Camera-type eye (tissue), 1 donor: Measurements from ENCODE around the gene SERPINE3. TPM values are rescaled to one million over a fixed set of nuclear protein-coding genes. Genes with fewer than 3 reads are reported as not detected.

ENCODE experiments used
- total RNA-seq: library from RNA; depleted of rRNA; stranded (reverse); fragments of >200 nt; gene quantifications from one replicate; pipeline ENCODE4 v1.2.3, GENCODE V29; 2014

Gene SERPINE3
- 9.9 TPM for total RNA-seq

DNA sequence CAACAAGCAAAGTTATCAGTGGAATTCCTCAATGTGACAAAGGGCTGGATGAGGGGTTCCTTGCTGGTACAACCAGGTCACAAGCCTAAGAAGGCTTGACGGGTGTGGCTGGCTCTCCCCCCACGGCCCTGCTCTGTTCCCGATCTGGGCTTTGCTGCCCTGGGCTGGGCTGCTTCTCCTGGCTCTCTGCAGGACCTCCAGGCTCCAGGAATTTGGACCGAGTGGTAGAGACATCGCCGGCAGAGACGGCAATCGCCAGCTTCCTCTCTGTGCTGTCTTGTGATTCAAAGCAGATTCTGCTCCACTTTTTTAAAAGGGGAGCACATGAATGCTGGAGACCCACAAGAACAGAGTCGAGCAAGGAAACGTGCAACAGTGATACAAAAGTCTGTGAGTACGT is at the start of gene SERPINE3:
Gene SERPINE3 (plus strand): TSS at position 338 of the 400 bp plus-strand sequence. CDS start 1,401 bp downstream, outside the sequence.

Other genes with a start within 250 kb of the SERPINE3 start
- not detected for gene C13orf42, start 228.4 kb upstream of the SERPINE3 start, total RNA-seq
- gene FAM124A, start 117.3 kb upstream of the SERPINE3 start, total RNA-seq = 16.2 TPM
- gene INTS6, start 113.3 kb downstream of the SERPINE3 start, total RNA-seq = 83.7 TPM
- 17.3 TPM for gene WDFY2, start 244.8 kb downstream of the SERPINE3 start, total RNA-seq